Measurements from ENCODE around the gene RPGRIP1L.

GRCh38 chr16:53704445-53704813 is 770 bp upstream of the RPGRIP1L start:
- TF ChIP-seq GATA2 (IDR thresholded peaks at IDR 0.05; ENCODE audit: low read depth, low read length) (no peak), GATA3 (IDR thresholded peaks at IDR 0.05; ENCODE audit: low read depth, low read length) (no peak)
